HCT116 (cell line): ENCODE results near the gene SEC23A. TPM values are rescaled to one million over a fixed set of nuclear protein-coding genes. Genes with fewer than 3 reads are reported as not detected.
"Not testable (repeated sequence)": the region's sequence is repeated elsewhere in the genome, so short reads cannot be mapped to it uniquely, and the experiment has no call there.

ENCODE experiments used
- ATAC-seq: fragments of 200-7000 bp; cut with Tn5 transposase; 2 replicates; pipeline ENCODE4 v1.9.1; 2020; ENCODE audit warnings: mild to moderate bottlenecking, moderate library complexity
- BruUV-seq: library from RNA; stranded (reverse); fragments of 400-500 nt; replicated peaks from 2 replicates; lab custom pipeline; 2021; lab: Mats Ljungman, UMichigan
- CTCF ChIA-PET: fragments of 300-600 bp; sonication (Branson Sonifier 250); formaldehyde crosslinking; loops from one replicate; lab custom pipeline; 2021; ENCODE audit warnings: antibody characterized with exemption; lab: Charles Lee
- POLR2A ChIA-PET: fragments of 300-600, 350-600 bp; sonication (Branson Sonifier 250); formaldehyde crosslinking; loops from one replicate; lab custom pipeline; 2021; ENCODE audit warnings: antibody characterized with exemption; lab: Charles Lee
- RAD21 ChIA-PET, 2 experiments: fragments of 300-600 bp; sonication (Branson Sonifier 250); formaldehyde crosslinking; loops; one replicate each; lab custom pipeline; 2023; ENCODE audit warnings: low total read pairs in 2 of 2; ENCODE audit not compliant: uncharacterized antibody in 2 of 2, unreplicated experiment in 2 of 2, low non-redundant PET in 1 of 2; lab: Charles Lee
- DNase-seq: peaks from one replicate; pipeline ENCODE4 v3.0.0-alpha.2; 2010; ENCODE audit warnings: low read depth, low spot score
- H2AFZ ChIP-seq: fragments of 200-600 bp; shearing (Covaris generic), sonication (generic); 2 replicates; pipeline ENCODE4 v1.6.1; 2017; ENCODE audit warnings: low read depth, mixed run types, mixed read lengths, antibody characterized with exemption, low read length; ENCODE audit not compliant: poor library complexity, severe bottlenecking
- H3K27ac ChIP-seq: 2 replicates; pipeline ENCODE4 v1.5.1; 2012; ENCODE audit warnings: low read depth, low read length
- H3K27me3 ChIP-seq: fragments of 200-600 bp; sonication (generic); 2 replicates; pipeline ENCODE4 v1.6.1; 2016; ENCODE audit warnings: mixed run types, low read length, mixed read lengths; ENCODE audit not compliant: insufficient read depth
- H3K36me3 ChIP-seq, 2 experiments: fragments of 200-500 bp in 1 of 2; fragments of 200-600 bp in 1 of 2; sonication (Bioruptor generic) in 1 of 2; sonication (generic) in 1 of 2; 2 replicates each; pipeline versions ENCODE4 v1.5.1 to v1.6.1; 2014 to 2016; ENCODE audit warnings: low read length in 2 of 2, inconsistent platforms in 1 of 2, mixed read lengths in 1 of 2, mixed run types in 1 of 2; ENCODE audit not compliant: insufficient read depth in 2 of 2, control insufficient read depth in 1 of 2
- H3K4me1 ChIP-seq, 2 experiments: fragments of 200-600 bp in 1 of 2; sonication (generic) in 1 of 2; 2 replicates each; pipeline versions ENCODE4 v1.5.1 to v1.6.1; 2012 to 2017; ENCODE audit warnings: low read length in 2 of 2, inconsistent platforms in 1 of 2, mild to moderate bottlenecking in 1 of 2, mixed read lengths in 1 of 2, mixed run types in 1 of 2, moderate library complexity in 1 of 2; ENCODE audit not compliant: insufficient read depth in 2 of 2, control insufficient read depth in 1 of 2
- H3K4me2 ChIP-seq: fragments of 200-600 bp; sonication (generic); 2 replicates; pipeline ENCODE4 v1.6.1; 2017; ENCODE audit warnings: mixed run types, low read length, mixed read lengths
- H3K4me3 ChIP-seq, 2 experiments: fragments of 200-600 bp in 1 of 2; sonication (generic) in 1 of 2; replicated peaks in 1 of 2; 2 replicates each; pipeline ENCODE4 v1.5.1; 2011 to 2016; ENCODE audit warnings: low read length in 2 of 2, control low read depth in 1 of 2, low read depth in 1 of 2, mild to moderate bottlenecking in 1 of 2, mixed read lengths in 1 of 2, mixed run types in 1 of 2
- H3K79me2 ChIP-seq: fragments of 200-600 bp; sonication (generic); 2 replicates; pipeline ENCODE4 v1.6.1; 2017; ENCODE audit warnings: mild to moderate bottlenecking, mixed run types, low read length, moderate library complexity, mixed read lengths; ENCODE audit not compliant: insufficient read depth
- H3K9ac ChIP-seq: fragments of 200-600 bp; sonication (generic); 2 replicates; pipeline ENCODE4 v1.6.1; 2016; ENCODE audit warnings: low read length, mixed read lengths
- H3K9me2 ChIP-seq: fragments of 200-600 bp; sonication (generic), shearing (Covaris generic); 2 replicates; pipeline ENCODE4 v1.6.1; 2017; ENCODE audit warnings: mixed run types, mild to moderate bottlenecking, moderate library complexity; ENCODE audit not compliant: insufficient read depth
- H3K9me3 ChIP-seq, 2 experiments: fragments of 200-500 bp in 1 of 2; fragments of 200-600 bp in 1 of 2; sonication (Bioruptor generic) in 1 of 2; sonication (generic) in 1 of 2; 2 replicates each; pipeline ENCODE4 v1.6.1; 2014 to 2017; ENCODE audit warnings: low read length in 2 of 2, mixed read lengths in 2 of 2, inconsistent platforms in 1 of 2, low read depth in 1 of 2, mild to moderate bottlenecking in 1 of 2, mixed run types in 1 of 2, moderate library complexity in 1 of 2; ENCODE audit not compliant: control insufficient read depth in 1 of 2, insufficient read depth in 1 of 2
- H4K20me1 ChIP-seq: fragments of 200-600 bp; sonication (generic), shearing (Covaris generic); 2 replicates; pipeline ENCODE4 v1.6.1; 2017; ENCODE audit warnings: mixed run types, mild to moderate bottlenecking, moderate library complexity; ENCODE audit not compliant: insufficient read depth
- ELF1 ChIP-seq: IDR thresholded peaks from 2 replicates; pipeline ENCODE4 v1.6.1; 2012; ENCODE audit warnings: low read depth, borderline replicate concordance
- RAD21 ChIP-seq: IDR thresholded peaks from 2 replicates; pipeline ENCODE4 v1.6.1; 2012; ENCODE audit warnings: low read depth, mild to moderate bottlenecking
- SRF ChIP-seq: IDR thresholded peaks from 2 replicates; pipeline ENCODE4 v1.6.1; 2012; ENCODE audit warnings: low read depth
- intact Hi-C: fragments of 100-400 bp; cut with micrococcal nuclease; formaldehyde crosslinking; loops from 2 replicates; pipeline ENCODE4 v1.10.0; 2022
- total RNA-seq: library from RNA; stranded (reverse); gene quantifications from one replicate; pipeline ENCODE4 v1.2.1, GENCODE V29; 2021; ENCODE audit not compliant: unreplicated experiment
- TF ChIP-seq, protein P1 (sequence below): IDR thresholded peaks from 2 replicates; pipeline ENCODE4 v1.6.1; 2012
- TF ChIP-seq, protein P2 (sequence below): IDR thresholded peaks from 2 replicates; pipeline ENCODE4 v1.6.1; 2011; ENCODE audit warnings: mild to moderate bottlenecking, low read length, moderate library complexity; ENCODE audit not compliant: insufficient replicate concordance; ENCODE audit errors: extremely low read depth
- TF ChIP-seq, protein P3 (sequence below), 3 experiments: fragments of 200-600 bp in 1 of 3; sonication (generic) in 1 of 3; IDR thresholded peaks in 2 of 3; conservative IDR thresholded peaks in 1 of 3; 2 replicates each; pipeline ENCODE4 v1.5.1; 2012 to 2017; ENCODE audit warnings: low read depth in 2 of 3, low read length in 2 of 3, antibody characterized with exemption in 1 of 3, borderline replicate concordance in 1 of 3, control low read depth in 1 of 3, mild to moderate bottlenecking in 1 of 3, mixed read lengths in 1 of 3, mixed run types in 1 of 3, moderate library complexity in 1 of 3; ENCODE audit not compliant: insufficient read depth in 1 of 3

Gene SEC23A
- total RNA-seq, 1 experiment from 2014 or later: 81.7 TPM

DNA sequence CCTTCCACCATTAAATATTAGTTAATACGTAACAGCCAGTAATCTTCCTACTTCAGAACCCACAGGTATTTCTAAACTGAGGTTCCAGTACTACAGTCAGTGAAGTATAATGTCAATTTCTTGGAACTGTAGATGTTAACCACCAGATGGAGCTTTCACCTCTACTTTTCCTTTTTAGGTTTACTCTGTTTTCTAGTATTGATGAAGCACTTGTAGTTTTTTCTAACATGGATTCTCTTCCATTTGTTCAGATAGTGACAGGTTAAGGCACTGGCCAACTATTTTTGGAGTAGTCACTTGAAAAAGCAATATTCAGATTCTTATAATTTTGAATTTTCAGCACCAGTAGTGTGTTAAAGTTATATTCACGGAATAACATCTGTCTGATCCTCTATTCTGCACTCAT lies 4.6 kb upstream of the SEC23A start:
- DNase-seq (no peak), ATAC-seq (no peak)
- Histone ChIP-seq H4K20me1 (no peaks in the 10 kb centered on the region), H3K27ac (no peak overlapping the region), H3K36me3 (no peaks in the 10 kb centered on the region), H3K79me2 (peaks cover 11% of the 10 kb centered on the region), H3K27me3 (no peaks in the 10 kb centered on the region), H3K9ac (no peak overlapping the region), H3K4me2 (no peak overlapping the region), H2AFZ (no peak overlapping the region), H3K9me3 (no peaks in the 10 kb centered on the region), H3K9me2 (no peaks in the 10 kb centered on the region), H3K4me1 (peaks cover 6 to 16% of the 10 kb centered on the region in 2 experiments; a peak in 2 of 4 replicates), H3K4me3 (no peak overlapping the region)
- ChIA-PET RAD21 (no interaction called here), POLR2A (no interaction called here), CTCF (interaction anchor here (0.6 kb wide), 1 partner anchor 261 kb away, joined by 3 read pairs; no protein-coding TSS in a partner anchor)
- TF ChIP-seq, protein P1, sequence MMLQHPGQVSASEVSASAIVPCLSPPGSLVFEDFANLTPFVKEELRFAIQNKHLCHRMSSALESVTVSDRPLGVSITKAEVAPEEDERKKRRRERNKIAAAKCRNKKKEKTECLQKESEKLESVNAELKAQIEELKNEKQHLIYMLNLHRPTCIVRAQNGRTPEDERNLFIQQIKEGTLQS: no peak
- TF ChIP-seq RAD21 (peak; percentile 79), ELF1 (no peak), SRF (peak; percentile 27; the same call in 1 of the 2 replicates)
- TF ChIP-seq, protein P2, sequence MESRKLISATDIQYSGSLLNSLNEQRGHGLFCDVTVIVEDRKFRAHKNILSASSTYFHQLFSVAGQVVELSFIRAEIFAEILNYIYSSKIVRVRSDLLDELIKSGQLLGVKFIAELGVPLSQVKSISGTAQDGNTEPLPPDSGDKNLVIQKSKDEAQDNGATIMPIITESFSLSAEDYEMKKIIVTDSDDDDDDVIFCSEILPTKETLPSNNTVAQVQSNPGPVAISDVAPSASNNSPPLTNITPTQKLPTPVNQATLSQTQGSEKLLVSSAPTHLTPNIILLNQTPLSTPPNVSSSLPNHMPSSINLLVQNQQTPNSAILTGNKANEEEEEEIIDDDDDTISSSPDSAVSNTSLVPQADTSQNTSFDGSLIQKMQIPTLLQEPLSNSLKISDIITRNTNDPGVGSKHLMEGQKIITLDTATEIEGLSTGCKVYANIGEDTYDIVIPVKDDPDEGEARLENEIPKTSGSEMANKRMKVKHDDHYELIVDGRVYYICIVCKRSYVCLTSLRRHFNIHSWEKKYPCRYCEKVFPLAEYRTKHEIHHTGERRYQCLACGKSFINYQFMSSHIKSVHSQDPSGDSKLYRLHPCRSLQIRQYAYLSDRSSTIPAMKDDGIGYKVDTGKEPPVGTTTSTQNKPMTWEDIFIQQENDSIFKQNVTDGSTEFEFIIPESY: no peak
- TF ChIP-seq, protein P3, sequence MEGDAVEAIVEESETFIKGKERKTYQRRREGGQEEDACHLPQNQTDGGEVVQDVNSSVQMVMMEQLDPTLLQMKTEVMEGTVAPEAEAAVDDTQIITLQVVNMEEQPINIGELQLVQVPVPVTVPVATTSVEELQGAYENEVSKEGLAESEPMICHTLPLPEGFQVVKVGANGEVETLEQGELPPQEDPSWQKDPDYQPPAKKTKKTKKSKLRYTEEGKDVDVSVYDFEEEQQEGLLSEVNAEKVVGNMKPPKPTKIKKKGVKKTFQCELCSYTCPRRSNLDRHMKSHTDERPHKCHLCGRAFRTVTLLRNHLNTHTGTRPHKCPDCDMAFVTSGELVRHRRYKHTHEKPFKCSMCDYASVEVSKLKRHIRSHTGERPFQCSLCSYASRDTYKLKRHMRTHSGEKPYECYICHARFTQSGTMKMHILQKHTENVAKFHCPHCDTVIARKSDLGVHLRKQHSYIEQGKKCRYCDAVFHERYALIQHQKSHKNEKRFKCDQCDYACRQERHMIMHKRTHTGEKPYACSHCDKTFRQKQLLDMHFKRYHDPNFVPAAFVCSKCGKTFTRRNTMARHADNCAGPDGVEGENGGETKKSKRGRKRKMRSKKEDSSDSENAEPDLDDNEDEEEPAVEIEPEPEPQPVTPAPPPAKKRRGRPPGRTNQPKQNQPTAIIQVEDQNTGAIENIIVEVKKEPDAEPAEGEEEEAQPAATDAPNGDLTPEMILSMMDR (IDR thresholded peaks at IDR 0.05 in 2 of 3, conservative IDR thresholded peaks at IDR 0.05 in 1 of 3; ENCODE audit: borderline replicate concordance in 1 of 3, insufficient read depth in 1 of 3, low read depth in 2 of 3, low read length in 2 of 3): peak; percentile 51 to 65 (median 64); a peak in 5 of 6 replicates
- intact Hi-C loops: loop anchor here (1.0 to 5.0 kb wide), 3 partner anchors 115 to 319 kb away; no protein-coding TSS in a partner anchor
- no TSS peak for BruUV-seq

DNA sequence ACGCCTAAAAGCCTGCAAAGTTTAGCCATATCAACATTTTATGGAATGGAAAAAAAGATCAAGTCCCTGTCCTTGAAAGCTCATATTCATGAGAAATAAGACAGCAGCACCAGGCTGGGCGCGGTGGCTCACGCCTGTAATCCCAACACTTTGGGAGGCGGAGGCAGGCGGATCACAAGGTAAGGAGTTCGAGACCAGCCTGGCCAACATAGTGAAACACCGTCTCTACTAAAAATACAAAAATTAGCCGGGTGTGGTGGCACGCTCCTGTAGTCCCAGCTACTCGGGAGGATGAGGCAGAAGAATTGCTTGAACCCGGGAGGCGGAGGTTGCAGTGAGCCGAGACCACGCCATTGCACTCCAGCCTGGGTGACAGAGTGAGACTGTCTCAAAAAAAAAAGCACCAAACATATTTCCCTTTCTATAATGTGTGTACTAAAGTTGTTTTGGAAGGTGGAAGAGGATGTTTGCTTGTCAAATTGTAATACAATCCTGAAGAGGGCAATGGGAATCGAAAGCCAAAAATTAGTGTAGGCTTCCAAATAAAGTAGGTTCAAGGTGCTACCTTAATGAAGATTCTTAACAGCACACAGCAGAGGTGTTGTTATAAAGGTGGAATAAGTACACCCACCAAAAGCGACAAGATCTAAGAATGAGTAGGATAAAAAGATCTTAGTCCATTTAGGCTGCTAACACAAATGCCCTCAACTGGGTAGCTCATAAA lies 1.2 kb upstream of the SEC23A start:
- CTCF ChIA-PET: interaction anchor here (0.9 kb wide), 1 partner anchor 10 kb away, joined by 3 read pairs; the partner anchor contains the start of gene GEMIN2
- intact Hi-C loops, H3K27me3 ChIP-seq, BruUV-seq, ATAC-seq, H2AFZ ChIP-seq, H3K9me3 ChIP-seq, H3K9me2 ChIP-seq, DNase-seq, H3K36me3 ChIP-seq, RAD21 ChIA-PET, H4K20me1 ChIP-seq: not testable (repeated sequence)
- H3K9ac ChIP-seq: peak overlapping the region; percentile 80
- H3K79me2 ChIP-seq: peaks cover 44% of the 10 kb centered on the region
- peak overlapping the region; percentile 73 to 78 for H3K4me3 ChIP-seq
- POLR2A ChIA-PET: interaction anchor here (1.3 to 3.2 kb wide), 2 partner anchors 10 to 128 kb away, joined by 4 to 19 read pairs; partner anchors contain the start of gene GEMIN2
- H3K4me1 ChIP-seq: peaks cover 6 to 21% of the 10 kb centered on the region in 2 experiments; a peak in 2 of 4 replicates
- peak overlapping the region; percentile 82 for H3K4me2 ChIP-seq
- H3K27ac ChIP-seq: peak overlapping the region; percentile 79
